Measurements from ENCODE around the gene PDE5A. TPM values are rescaled to one million over a fixed set of nuclear protein-coding genes. Genes with fewer than 3 reads are reported as not detected.

The PDE5A gene
- total RNA-seq, 1 experiment from 2014 or later: 8.1 TPM

DNA sequence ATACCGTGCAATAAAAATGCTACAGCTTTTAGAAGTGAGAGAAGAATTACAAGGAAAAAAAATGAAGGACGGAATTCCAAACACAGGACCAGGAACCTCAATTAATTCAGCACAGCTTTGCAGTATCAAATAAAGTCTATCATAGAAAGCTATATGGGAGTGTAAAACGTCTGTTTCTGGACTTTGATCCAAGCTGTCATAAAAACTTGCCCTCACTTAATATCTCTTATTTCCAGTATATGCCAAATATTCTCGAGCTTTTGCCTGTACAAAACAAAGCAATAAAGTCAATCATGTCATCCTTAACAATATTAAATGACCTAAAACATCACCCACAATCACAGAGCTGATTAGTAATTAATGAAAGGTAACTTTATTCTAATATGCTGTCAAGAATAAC lies 4.2 kb downstream of the PDE5A start:
- H3K9me2 ChIP-seq (replicated peaks; ENCODE audit: low read length): no peaks in the 10 kb centered on the region
- peaks cover 15% of the 10 kb centered on the region; the same call in 1 of the 2 replicates for H3K4me1 ChIP-seq (ENCODE audit: insufficient read depth, low read length)
- intact Hi-C loops (cut with micrococcal nuclease): no loop called here
- POLR2A ChIA-PET (ENCODE audit: unreplicated experiment): no interaction called here
- ATAC-seq (no peak), DNase-seq (no peak)
- CTCF ChIA-PET: no interaction called here
- no peak overlapping the region for H3K27ac ChIP-seq (ENCODE audit: low read length)
- no peaks in the 10 kb centered on the region for H3K9me3 ChIP-seq (ENCODE audit: low read length)
- H4K20me1 ChIP-seq (ENCODE audit: low read length): no peaks in the 10 kb centered on the region
- no peaks in the 10 kb centered on the region for H3K36me3 ChIP-seq (ENCODE audit: low read depth, low read length)
- H2AFZ ChIP-seq (ENCODE audit: low read length): no peak overlapping the region
- peaks cover 30% of the 10 kb centered on the region for H3K79me2 ChIP-seq (ENCODE audit: low read length)
- no peak for TF ChIP-seq EZH2 (IDR thresholded peaks at IDR 0.05; ENCODE audit: low read length, unreplicated experiment)
- TF ChIP-seq EZH2phosphoT487 (IDR thresholded peaks at IDR 0.05; ENCODE audit: borderline replicate concordance, low read length): no peak
- TF ChIP-seq, protein P1, sequence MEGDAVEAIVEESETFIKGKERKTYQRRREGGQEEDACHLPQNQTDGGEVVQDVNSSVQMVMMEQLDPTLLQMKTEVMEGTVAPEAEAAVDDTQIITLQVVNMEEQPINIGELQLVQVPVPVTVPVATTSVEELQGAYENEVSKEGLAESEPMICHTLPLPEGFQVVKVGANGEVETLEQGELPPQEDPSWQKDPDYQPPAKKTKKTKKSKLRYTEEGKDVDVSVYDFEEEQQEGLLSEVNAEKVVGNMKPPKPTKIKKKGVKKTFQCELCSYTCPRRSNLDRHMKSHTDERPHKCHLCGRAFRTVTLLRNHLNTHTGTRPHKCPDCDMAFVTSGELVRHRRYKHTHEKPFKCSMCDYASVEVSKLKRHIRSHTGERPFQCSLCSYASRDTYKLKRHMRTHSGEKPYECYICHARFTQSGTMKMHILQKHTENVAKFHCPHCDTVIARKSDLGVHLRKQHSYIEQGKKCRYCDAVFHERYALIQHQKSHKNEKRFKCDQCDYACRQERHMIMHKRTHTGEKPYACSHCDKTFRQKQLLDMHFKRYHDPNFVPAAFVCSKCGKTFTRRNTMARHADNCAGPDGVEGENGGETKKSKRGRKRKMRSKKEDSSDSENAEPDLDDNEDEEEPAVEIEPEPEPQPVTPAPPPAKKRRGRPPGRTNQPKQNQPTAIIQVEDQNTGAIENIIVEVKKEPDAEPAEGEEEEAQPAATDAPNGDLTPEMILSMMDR (conservative IDR thresholded peaks at IDR 0.05; ENCODE audit: low read depth, low read length): no peak
- no peak overlapping the region for H3K4me2 ChIP-seq (ENCODE audit: low read length)
- no peak overlapping the region for H3K4me3 ChIP-seq (ENCODE audit: low read length)
- no peaks in the 10 kb centered on the region for H3F3A ChIP-seq (ENCODE audit: low read length, unreplicated experiment)
- H3K27me3 ChIP-seq (ENCODE audit: low read length): no peaks in the 10 kb centered on the region
- no TSS peak for BruUV-seq (replicated peaks)
- H3K9ac ChIP-seq (ENCODE audit: low read length): no peak overlapping the region

DNA sequence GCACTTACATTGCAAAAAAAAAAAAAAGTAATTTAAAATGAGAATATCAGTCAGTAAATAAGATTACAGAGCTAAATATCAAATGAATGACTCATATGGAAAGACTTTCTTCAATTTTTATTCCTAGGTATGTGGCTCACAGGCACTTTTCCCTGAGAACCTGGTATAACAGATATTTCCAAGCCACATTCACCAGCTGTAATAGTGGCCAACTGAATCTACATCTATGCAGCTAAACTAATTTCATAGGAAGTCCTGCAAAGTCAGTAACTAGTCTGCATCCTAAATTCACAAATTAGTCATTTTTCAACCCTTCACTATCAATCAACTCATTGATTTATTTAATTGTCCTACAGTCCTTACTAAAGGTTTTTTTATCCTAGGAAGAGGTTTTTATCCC lies 5.6 kb downstream of the PDE5A start:
- Histone ChIP-seq H3K4me2 (ENCODE audit: low read length) (no peak overlapping the region), H3K4me1 (ENCODE audit: insufficient read depth, low read length) (peaks cover 14% of the 10 kb centered on the region; the same call in 1 of the 2 replicates), H2AFZ (ENCODE audit: low read length) (no peak overlapping the region), H3K79me2 (ENCODE audit: low read length) (peaks cover 30% of the 10 kb centered on the region), H3F3A (ENCODE audit: low read length, unreplicated experiment) (no peaks in the 10 kb centered on the region), H3K4me3 (ENCODE audit: low read length) (no peak overlapping the region), H3K27ac (ENCODE audit: low read length) (no peak overlapping the region), H4K20me1 (ENCODE audit: low read length) (no peaks in the 10 kb centered on the region), H3K9me3 (ENCODE audit: low read length) (no peaks in the 10 kb centered on the region), H3K9me2 (replicated peaks; ENCODE audit: low read length) (no peaks in the 10 kb centered on the region), H3K27me3 (ENCODE audit: low read length) (no peaks in the 10 kb centered on the region), H3K9ac (ENCODE audit: low read length) (no peak overlapping the region), H3K36me3 (ENCODE audit: low read depth, low read length) (no peaks in the 10 kb centered on the region)
- DNase-seq: peak; percentile 48
- POLR2A ChIA-PET (ENCODE audit: unreplicated experiment): interaction anchor here (0.6 kb wide), 1 partner anchor 443 kb away, joined by 4 read pairs; no protein-coding TSS in a partner anchor
- intact Hi-C loops (cut with micrococcal nuclease): loop anchor here (1.0 kb wide), 1 partner anchor 64 kb away; no protein-coding TSS in a partner anchor
- peak; percentile 16; the same call in 1 of the 2 replicates for ATAC-seq
- TF ChIP-seq EZH2phosphoT487 (IDR thresholded peaks at IDR 0.05; ENCODE audit: borderline replicate concordance, low read length): no peak
- TF ChIP-seq, protein P1 (conservative IDR thresholded peaks at IDR 0.05; ENCODE audit: low read depth, low read length): no peak
- TF ChIP-seq EZH2 (IDR thresholded peaks at IDR 0.05; ENCODE audit: low read length, unreplicated experiment): no peak
- no TSS peak for BruUV-seq (replicated peaks)
- CTCF ChIA-PET: no interaction called here

DNA sequence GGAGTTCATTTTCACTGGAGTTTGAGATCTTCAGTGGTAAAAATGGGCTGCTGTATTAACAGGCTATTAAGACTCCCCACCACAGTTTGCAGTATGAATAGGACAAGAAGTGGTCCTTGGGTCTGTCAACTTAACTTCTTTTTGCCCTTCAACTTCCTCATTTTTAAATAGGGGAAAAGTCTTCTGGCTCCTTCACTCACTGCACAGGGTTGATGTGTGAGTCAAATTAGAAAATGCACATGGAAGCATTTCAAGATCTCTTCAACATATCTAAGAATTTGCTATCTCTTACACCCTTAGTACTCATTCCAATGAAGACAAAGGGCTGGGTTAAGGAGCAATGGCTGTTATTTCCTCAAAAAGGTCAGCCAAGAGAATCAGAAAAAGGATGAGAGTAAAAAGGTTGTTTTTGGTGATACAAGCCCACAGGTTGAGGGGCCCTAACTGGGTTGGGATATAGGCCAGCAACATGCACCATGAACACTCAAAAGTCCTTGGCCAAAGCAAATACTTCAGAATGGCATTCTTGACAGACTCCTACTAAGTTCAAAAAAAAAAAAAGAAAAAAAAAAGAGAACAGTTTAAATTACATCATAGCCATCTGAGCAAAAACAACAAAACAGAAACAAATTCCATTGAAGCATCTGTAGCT lies 13.4 kb downstream of the PDE5A start:
- Histone ChIP-seq H3K4me2 (ENCODE audit: low read length) (no peak overlapping the region), H3K4me1 (ENCODE audit: insufficient read depth, low read length) (no peaks in the 10 kb centered on the region), H3K36me3 (ENCODE audit: low read depth, low read length) (no peaks in the 10 kb centered on the region), H3K9me2 (replicated peaks; ENCODE audit: low read length) (no peaks in the 10 kb centered on the region), H2AFZ (ENCODE audit: low read length) (no peak overlapping the region), H3K9ac (ENCODE audit: low read length) (no peak overlapping the region), H3K9me3 (ENCODE audit: low read length) (no peaks in the 10 kb centered on the region), H3K4me3 (ENCODE audit: low read length) (no peak overlapping the region), H3K27ac (ENCODE audit: low read length) (no peak overlapping the region), H3F3A (ENCODE audit: low read length, unreplicated experiment) (no peaks in the 10 kb centered on the region), H3K79me2 (ENCODE audit: low read length) (no peaks in the 10 kb centered on the region), H3K27me3 (ENCODE audit: low read length) (no peaks in the 10 kb centered on the region), H4K20me1 (ENCODE audit: low read length) (no peaks in the 10 kb centered on the region)
- TF ChIP-seq EZH2phosphoT487 (IDR thresholded peaks at IDR 0.05; ENCODE audit: borderline replicate concordance, low read length) (no peak), EZH2 (IDR thresholded peaks at IDR 0.05; ENCODE audit: low read length, unreplicated experiment) (no peak)
- TF ChIP-seq, protein P1 (conservative IDR thresholded peaks at IDR 0.05; ENCODE audit: low read depth, low read length): no peak
- CTCF ChIA-PET: no interaction called here
- POLR2A ChIA-PET (ENCODE audit: unreplicated experiment): no interaction called here
- DNase-seq (no peak), ATAC-seq (no peak)
- intact Hi-C loops (cut with micrococcal nuclease): no loop called here
- BruUV-seq (replicated peaks): no TSS peak
